ENCODE measurements around the gene LAMB2. TPM values are rescaled to one million over a fixed set of nuclear protein-coding genes. Genes with fewer than 3 reads are reported as not detected.

LAMB2 gene
- not detected for polyA plus RNA-seq (2012; ENCODE audit: insufficient read depth, insufficient read length)

GRCh38 chr3:49132437-49133225 lies at the start of gene LAMB2:
Gene LAMB2 (minus strand): TSS chr3:49133050. CDS start chr3:49132867, 183 bp downstream.
- H3K4me3 ChIP-seq (ENCODE audit: low read length): no peak within 1 kb of the TSS
- no peak for DNase-seq (ENCODE audit: low read depth, low spot score)

GRCh38 chr3:49181351-49181750 lies 48.5 kb upstream of the LAMB2 start:
- DNase-seq (ENCODE audit: low read depth, low spot score): no peak
- no peak overlapping the region for H3K4me3 ChIP-seq (ENCODE audit: low read length)

GRCh38 chr3:49180116-49180515 lies 47.3 kb upstream of the LAMB2 start:
- no peak for DNase-seq (ENCODE audit: low read depth, low spot score)
- H3K4me3 ChIP-seq (ENCODE audit: low read length): no peak overlapping the region

- no peak for DNase-seq (ENCODE audit: low read depth, low spot score)
- no peak overlapping the region for H3K4me3 ChIP-seq (ENCODE audit: low read length)
These were observed 44.2 kb upstream of the LAMB2 start for GRCh38 chr3:49177073-49177472.

GRCh38 chr3:49175530-49175929 lies 42.7 kb upstream of the LAMB2 start:
- no peak for DNase-seq (ENCODE audit: low read depth, low spot score)
- no peak overlapping the region for H3K4me3 ChIP-seq (ENCODE audit: low read length)

- DNase-seq (ENCODE audit: low read depth, low spot score): no peak
- no peak overlapping the region for H3K4me3 ChIP-seq (ENCODE audit: low read length)
These were observed 41.6 kb upstream of the LAMB2 start for GRCh38 chr3:49174397-49174985.

- no peak for DNase-seq (ENCODE audit: low read depth, low spot score)
- no peak overlapping the region for H3K4me3 ChIP-seq (ENCODE audit: low read length)
These were observed 40.9 kb upstream of the LAMB2 start for GRCh38 chr3:49173792-49174170.

GRCh38 chr3:49173116-49173791 lies 40.4 kb upstream of the LAMB2 start:
- H3K4me3 ChIP-seq (ENCODE audit: low read length): no peak overlapping the region
- DNase-seq (ENCODE audit: low read depth, low spot score): no peak

GRCh38 chr3:49172551-49173041 lies 39.7 kb upstream of the LAMB2 start:
- no peak overlapping the region for H3K4me3 ChIP-seq (ENCODE audit: low read length)
- no peak for DNase-seq (ENCODE audit: low read depth, low spot score)

GRCh38 chr3:49171775-49172500 lies 39.1 kb upstream of the LAMB2 start:
- no peak for DNase-seq (ENCODE audit: low read depth, low spot score)
- peak overlapping the region; percentile 56 for H3K4me3 ChIP-seq (ENCODE audit: low read length)

- peak; percentile 46 for DNase-seq (ENCODE audit: low read depth, low spot score)
- H3K4me3 ChIP-seq (ENCODE audit: low read length): peak within 1 kb of the TSS; percentile 56
These were observed 38.4 kb upstream of the LAMB2 start, which contains the start of gene KLHDC8B for GRCh38 chr3:49171119-49171774. Gene KLHDC8B (plus strand): TSS chr3:49171598. CDS start chr3:49172770, 1,172 bp downstream.

GRCh38 chr3:49170744-49171118 lies 37.9 kb upstream of the LAMB2 start:
- peak overlapping the region; percentile 56 for H3K4me3 ChIP-seq (ENCODE audit: low read length)
- no peak for DNase-seq (ENCODE audit: low read depth, low spot score)

- no peak overlapping the region for H3K4me3 ChIP-seq (ENCODE audit: low read length)
- no peak for DNase-seq (ENCODE audit: low read depth, low spot score)
These were observed 34.1 kb upstream of the LAMB2 start for GRCh38 chr3:49166752-49167556.

GRCh38 chr3:49165771-49166751 lies 33.2 kb upstream of the LAMB2 start, which contains the start of gene CCDC71:
Gene CCDC71 (minus strand): TSS chr3:49166331. CDS start chr3:49164208, 2,123 bp downstream.
- H3K4me3 ChIP-seq (ENCODE audit: low read length): peak within 1 kb of the TSS; percentile 73
- peak; percentile 67 for DNase-seq (ENCODE audit: low read depth, low spot score)

GRCh38 chr3:49164983-49165720 lies 32.3 kb upstream of the LAMB2 start:
- H3K4me3 ChIP-seq (ENCODE audit: low read length): peak overlapping the region; percentile 73
- DNase-seq (ENCODE audit: low read depth, low spot score): no peak

- DNase-seq (ENCODE audit: low read depth, low spot score): no peak
- H3K4me3 ChIP-seq (ENCODE audit: low read length): no peak overlapping the region
These were observed 30.8 kb upstream of the LAMB2 start for GRCh38 chr3:49163609-49164008.

All from Jurkat, Clone E6-1 (cell line).